Nephron progenitor cell (in vitro differentiated cells): ENCODE measurements around the gene IL4R.

ENCODE experiments used
- DNase-seq: peaks from one replicate; pipeline ENCODE4 v3.0.0; 2021
- H3K27ac Mint-ChIP-seq: 2 replicates; pipeline ENCODE4 v1.8.0; 2021; ENCODE audit warnings: mild to moderate bottlenecking, moderate library complexity, mixed read lengths
- H3K27me3 Mint-ChIP-seq: 2 replicates; pipeline ENCODE4 v1.8.0; 2021; ENCODE audit warnings: mild to moderate bottlenecking, low read depth, mixed read lengths; ENCODE audit not compliant: poor library complexity
- H3K36me3 Mint-ChIP-seq: 2 replicates; pipeline ENCODE4 v1.8.0; 2021; ENCODE audit warnings: low read depth, mixed read lengths
- H3K4me1 Mint-ChIP-seq: 2 replicates; pipeline ENCODE4 v1.8.0; 2021; ENCODE audit warnings: mixed read lengths
- H3K4me3 Mint-ChIP-seq: 2 replicates; pipeline ENCODE4 v1.8.0; 2021; ENCODE audit warnings: mild to moderate bottlenecking, moderate library complexity, mixed read lengths
- H3K9me3 Mint-ChIP-seq: 2 replicates; pipeline ENCODE4 v1.8.0; 2021; ENCODE audit warnings: mild to moderate bottlenecking, moderate library complexity, mixed read lengths
- TF ChIP-seq, protein P1 (sequence below): fragments of 200-600 bp; sonication (generic); IDR thresholded peaks from 2 replicates; pipeline ENCODE4 v1.5.0; 2021; ENCODE audit warnings: antibody characterized with exemption

The IL4R gene

DNA sequence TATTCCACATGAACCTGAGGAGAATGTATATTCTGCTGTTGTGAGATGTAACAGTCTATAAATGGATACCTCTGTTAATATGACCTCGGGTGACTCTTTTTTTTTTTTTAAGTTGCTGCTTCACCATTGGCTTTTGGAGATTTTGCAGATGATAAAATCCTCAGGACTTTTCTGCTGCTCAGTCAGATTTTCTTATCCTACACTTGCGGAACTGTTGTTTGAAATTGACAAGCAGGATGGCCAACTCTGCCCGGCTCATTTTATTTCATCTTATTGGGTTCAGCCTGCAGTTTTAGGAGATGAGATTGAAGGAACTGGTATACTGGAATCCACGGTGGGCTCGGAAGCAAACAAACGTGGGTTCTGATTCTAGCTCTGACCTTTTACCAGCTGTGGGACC, 19.3 kb downstream of the IL4R start:
- no peaks in the 10 kb centered on the region for H3K27me3 Mint-ChIP-seq
- TF ChIP-seq, protein P1, sequence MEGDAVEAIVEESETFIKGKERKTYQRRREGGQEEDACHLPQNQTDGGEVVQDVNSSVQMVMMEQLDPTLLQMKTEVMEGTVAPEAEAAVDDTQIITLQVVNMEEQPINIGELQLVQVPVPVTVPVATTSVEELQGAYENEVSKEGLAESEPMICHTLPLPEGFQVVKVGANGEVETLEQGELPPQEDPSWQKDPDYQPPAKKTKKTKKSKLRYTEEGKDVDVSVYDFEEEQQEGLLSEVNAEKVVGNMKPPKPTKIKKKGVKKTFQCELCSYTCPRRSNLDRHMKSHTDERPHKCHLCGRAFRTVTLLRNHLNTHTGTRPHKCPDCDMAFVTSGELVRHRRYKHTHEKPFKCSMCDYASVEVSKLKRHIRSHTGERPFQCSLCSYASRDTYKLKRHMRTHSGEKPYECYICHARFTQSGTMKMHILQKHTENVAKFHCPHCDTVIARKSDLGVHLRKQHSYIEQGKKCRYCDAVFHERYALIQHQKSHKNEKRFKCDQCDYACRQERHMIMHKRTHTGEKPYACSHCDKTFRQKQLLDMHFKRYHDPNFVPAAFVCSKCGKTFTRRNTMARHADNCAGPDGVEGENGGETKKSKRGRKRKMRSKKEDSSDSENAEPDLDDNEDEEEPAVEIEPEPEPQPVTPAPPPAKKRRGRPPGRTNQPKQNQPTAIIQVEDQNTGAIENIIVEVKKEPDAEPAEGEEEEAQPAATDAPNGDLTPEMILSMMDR = no peak
- no peak overlapping the region for H3K27ac Mint-ChIP-seq

DNA sequence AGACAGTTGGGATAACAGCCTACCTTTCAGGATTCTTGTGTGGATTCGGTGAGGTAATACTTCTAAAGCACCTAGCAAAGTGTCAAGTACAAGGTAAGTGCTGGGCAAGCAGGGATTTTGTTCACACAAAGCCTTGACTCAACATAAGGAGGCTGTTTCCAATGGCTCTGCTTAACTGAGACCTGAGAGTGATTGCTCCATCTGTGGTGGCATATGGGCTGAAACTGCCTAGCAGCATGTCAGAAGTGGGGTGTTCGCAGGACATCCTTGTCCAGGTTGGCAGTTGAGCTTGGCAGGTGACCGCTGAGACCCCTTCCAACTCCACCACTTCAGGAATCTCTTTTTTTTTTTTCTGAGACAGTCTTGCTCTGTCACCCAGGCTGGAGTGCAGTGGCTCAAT, 19.8 kb downstream of the IL4R start:
- no peaks in the 10 kb centered on the region for H3K27me3 Mint-ChIP-seq
- no peak overlapping the region for H3K4me3 Mint-ChIP-seq
- peaks cover 13% of the 10 kb centered on the region for H3K9me3 Mint-ChIP-seq
- H3K27ac Mint-ChIP-seq = no peak overlapping the region
- H3K4me1 Mint-ChIP-seq = no peaks in the 10 kb centered on the region
- TF ChIP-seq, protein P1 = no peak
- peaks cover 30% of the 10 kb centered on the region for H3K36me3 Mint-ChIP-seq
- no peak for DNase-seq

More for the DNA sequence above, 19.3 kb downstream of the IL4R start:
- DNase-seq = no peak
- Mint-ChIP-seq H3K4me1 (no peaks in the 10 kb centered on the region), H3K4me3 (no peak overlapping the region), H3K36me3 (peaks cover 25% of the 10 kb centered on the region), H3K9me3 (peaks cover 9% of the 10 kb centered on the region)

DNA sequence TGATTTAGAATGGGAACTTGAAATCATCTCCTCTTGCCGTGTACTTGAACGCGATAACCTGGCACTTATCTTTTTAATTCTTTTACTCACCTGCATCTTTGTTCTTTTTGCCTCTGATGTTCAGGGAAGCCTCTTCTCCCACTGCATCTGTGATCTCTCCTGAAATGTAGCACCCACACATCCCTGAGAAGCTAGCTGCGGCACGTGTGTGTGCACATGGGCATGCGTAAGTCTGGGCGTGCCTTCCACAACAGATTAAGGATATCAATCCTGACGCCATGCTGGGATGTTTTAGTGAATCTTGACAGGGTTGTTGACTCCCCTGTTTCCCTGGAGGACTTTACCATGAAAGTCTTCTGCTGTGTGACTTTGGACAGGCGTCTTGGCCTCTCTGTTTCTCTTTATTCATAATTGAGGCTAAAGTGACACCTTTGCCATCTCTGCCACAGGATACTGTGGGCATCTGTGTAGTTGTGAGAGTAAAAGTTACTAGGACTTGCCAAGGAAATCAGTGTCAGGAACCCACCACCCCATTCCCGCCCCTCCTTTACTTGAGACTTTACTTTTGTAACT, 20.5 kb downstream of the IL4R start:
- H3K4me3 Mint-ChIP-seq = no peak overlapping the region
- peaks cover 15% of the 10 kb centered on the region for H3K9me3 Mint-ChIP-seq
- no peak overlapping the region for H3K27ac Mint-ChIP-seq
- H3K27me3 Mint-ChIP-seq = no peaks in the 10 kb centered on the region
- TF ChIP-seq, protein P1 = no peak
- H3K36me3 Mint-ChIP-seq = peaks cover 32% of the 10 kb centered on the region
- DNase-seq = no peak
- H3K4me1 Mint-ChIP-seq = no peaks in the 10 kb centered on the region

DNA sequence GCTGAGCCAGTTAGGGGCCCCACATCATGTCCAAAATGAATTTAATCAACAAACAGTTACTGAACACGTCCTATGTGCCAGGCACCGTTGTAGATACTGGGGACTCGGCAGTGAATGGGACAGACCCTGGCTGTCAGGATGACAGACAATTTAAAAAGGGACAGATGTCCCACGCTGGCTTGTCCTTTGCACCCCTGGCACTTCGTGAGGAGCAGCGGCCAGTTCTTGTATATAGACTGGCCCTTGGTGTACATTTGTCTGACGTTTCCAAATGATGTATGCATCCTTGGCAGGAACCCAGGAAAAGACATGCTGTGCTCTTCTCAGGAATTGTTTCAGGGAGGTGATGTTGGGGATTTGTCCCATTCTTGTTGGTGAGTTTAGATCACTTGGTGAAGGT, 21.1 kb downstream of the IL4R start:
- Mint-ChIP-seq H3K27ac (no peak overlapping the region), H3K4me1 (no peaks in the 10 kb centered on the region), H3K27me3 (no peaks in the 10 kb centered on the region), H3K36me3 (peaks cover 34% of the 10 kb centered on the region), H3K9me3 (peaks cover 16% of the 10 kb centered on the region), H3K4me3 (no peak overlapping the region)
- DNase-seq = no peak
- TF ChIP-seq, protein P1 = no peak

DNA sequence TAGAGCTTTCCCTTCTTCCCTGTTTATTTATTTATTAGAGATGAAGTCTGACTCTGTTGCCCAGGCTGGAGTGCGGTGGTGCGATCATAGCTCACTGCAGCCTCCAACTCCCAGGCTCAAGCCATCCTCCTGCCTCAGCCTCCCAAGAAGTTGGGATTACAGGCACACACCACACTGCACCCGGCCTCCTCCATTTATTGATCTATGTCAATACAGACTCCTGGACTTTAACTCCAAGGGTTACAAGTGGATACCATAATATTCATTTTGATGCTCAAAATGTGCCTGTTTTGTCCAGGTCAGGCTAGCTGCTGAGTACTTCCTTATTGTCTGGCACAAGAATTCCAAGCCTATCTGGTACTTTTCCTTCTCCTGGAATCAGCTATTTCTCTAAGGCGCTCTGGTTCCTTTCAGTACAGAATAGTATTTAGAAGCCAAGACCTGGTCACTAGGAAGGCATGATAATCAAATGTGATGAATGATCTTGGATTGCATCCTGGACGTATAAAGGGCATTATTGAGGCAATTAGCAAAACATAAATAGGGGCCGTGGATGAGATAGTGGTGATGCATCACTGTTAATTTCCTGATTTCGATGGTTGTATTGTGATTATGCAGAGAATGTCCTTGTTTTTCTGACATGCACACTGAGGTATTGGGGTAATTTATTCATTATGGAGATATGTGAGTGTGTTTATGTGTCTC, 21.7 kb downstream of the IL4R start:
- Mint-ChIP-seq H3K27ac (no peak overlapping the region), H3K36me3 (peaks cover 35% of the 10 kb centered on the region), H3K4me3 (no peak overlapping the region), H3K9me3 (peaks cover 16% of the 10 kb centered on the region), H3K27me3 (no peaks in the 10 kb centered on the region), H3K4me1 (no peaks in the 10 kb centered on the region)
- TF ChIP-seq, protein P1 = no peak
- DNase-seq = no peak

DNA sequence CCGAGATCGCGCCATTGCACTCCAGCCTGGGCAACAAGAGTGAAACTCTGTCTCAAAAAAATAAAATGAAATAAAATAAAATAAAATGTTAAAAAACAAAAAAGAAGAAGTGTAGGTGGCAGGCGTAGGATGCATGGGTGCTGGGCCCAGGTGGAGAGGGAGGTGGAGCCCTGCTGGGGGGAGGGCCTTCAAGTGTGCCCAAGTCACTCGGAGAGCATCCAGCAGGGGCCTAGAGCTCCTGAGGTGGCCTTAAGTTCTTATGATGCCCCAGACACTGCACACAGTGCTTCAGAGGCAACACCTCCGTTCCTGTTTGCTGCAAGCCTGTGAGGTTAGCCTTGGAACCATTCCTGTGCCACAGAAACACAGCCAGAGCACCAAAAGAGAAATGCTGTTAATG, 23.2 kb downstream of the IL4R start:
- H3K4me1 Mint-ChIP-seq = no peaks in the 10 kb centered on the region
- TF ChIP-seq, protein P1 = no peak
- H3K36me3 Mint-ChIP-seq = peaks cover 37% of the 10 kb centered on the region
- DNase-seq = no peak
- peaks cover 16% of the 10 kb centered on the region for H3K9me3 Mint-ChIP-seq
- H3K27ac Mint-ChIP-seq = no peak overlapping the region
- H3K27me3 Mint-ChIP-seq = peaks cover 2% of the 10 kb centered on the region
- no peak overlapping the region for H3K4me3 Mint-ChIP-seq
